Neural cell (in vitro differentiated cells): ENCODE data around the gene APOBEC3F.
"Not testable (repeated sequence)": the region's sequence is repeated elsewhere in the genome, so short reads cannot be mapped to it uniquely, and the experiment has no call there.

Experiments
- CTCF ChIP-seq: fragments of 450-650 bp; IDR thresholded peaks from 2 replicates; pipeline ENCODE4 v1.5.1; 2014; ENCODE audit warnings: antibody characterized with exemption, mild to moderate bottlenecking, moderate library complexity; ENCODE audit not compliant: poor library complexity, severe bottlenecking
- EP300 ChIP-seq: fragments of 450-650 bp; conservative IDR thresholded peaks from 2 replicates; pipeline ENCODE4 v1.6.1; 2014; ENCODE audit warnings: antibody characterized with exemption, mild to moderate bottlenecking, moderate library complexity; ENCODE audit not compliant: poor library complexity, severe bottlenecking
- EZH2 ChIP-seq: fragments of 200-600, 300-800 bp; shearing (Covaris generic), sonication (generic); IDR thresholded peaks from 2 replicates; pipeline ENCODE4 v1.6.1; 2014; ENCODE audit warnings: antibody characterized with exemption, low read length, borderline replicate concordance, mild to moderate bottlenecking; ENCODE audit not compliant: insufficient read depth, poor library complexity, severe bottlenecking
- MXI1 ChIP-seq: fragments of 450-650 bp; conservative IDR thresholded peaks from 2 replicates; pipeline ENCODE4 v1.6.1; 2014; ENCODE audit warnings: antibody characterized with exemption, mild to moderate bottlenecking; ENCODE audit not compliant: poor library complexity, severe bottlenecking
- POLR2AphosphoS5 ChIP-seq: IDR thresholded peaks from 2 replicates; pipeline ENCODE4 v1.6.1; 2012
- RAD21 ChIP-seq: fragments of 450-650 bp; conservative IDR thresholded peaks from 2 replicates; pipeline ENCODE4 v1.6.1; 2014; ENCODE audit warnings: antibody characterized with exemption, mild to moderate bottlenecking, moderate library complexity
- SMC3 ChIP-seq: fragments of 450-650 bp; conservative IDR thresholded peaks from 2 replicates; pipeline ENCODE4 v1.6.1; 2014; ENCODE audit warnings: antibody characterized with exemption, mild to moderate bottlenecking, moderate library complexity; ENCODE audit not compliant: poor library complexity
- TAF1 ChIP-seq: IDR thresholded peaks from 2 replicates; pipeline ENCODE4 v1.6.1; 2012; ENCODE audit warnings: low read depth
- TF ChIP-seq, protein P1 (sequence below): IDR thresholded peaks from 2 replicates; pipeline ENCODE4 v1.6.1; 2012; ENCODE audit warnings: borderline replicate concordance

DNA sequence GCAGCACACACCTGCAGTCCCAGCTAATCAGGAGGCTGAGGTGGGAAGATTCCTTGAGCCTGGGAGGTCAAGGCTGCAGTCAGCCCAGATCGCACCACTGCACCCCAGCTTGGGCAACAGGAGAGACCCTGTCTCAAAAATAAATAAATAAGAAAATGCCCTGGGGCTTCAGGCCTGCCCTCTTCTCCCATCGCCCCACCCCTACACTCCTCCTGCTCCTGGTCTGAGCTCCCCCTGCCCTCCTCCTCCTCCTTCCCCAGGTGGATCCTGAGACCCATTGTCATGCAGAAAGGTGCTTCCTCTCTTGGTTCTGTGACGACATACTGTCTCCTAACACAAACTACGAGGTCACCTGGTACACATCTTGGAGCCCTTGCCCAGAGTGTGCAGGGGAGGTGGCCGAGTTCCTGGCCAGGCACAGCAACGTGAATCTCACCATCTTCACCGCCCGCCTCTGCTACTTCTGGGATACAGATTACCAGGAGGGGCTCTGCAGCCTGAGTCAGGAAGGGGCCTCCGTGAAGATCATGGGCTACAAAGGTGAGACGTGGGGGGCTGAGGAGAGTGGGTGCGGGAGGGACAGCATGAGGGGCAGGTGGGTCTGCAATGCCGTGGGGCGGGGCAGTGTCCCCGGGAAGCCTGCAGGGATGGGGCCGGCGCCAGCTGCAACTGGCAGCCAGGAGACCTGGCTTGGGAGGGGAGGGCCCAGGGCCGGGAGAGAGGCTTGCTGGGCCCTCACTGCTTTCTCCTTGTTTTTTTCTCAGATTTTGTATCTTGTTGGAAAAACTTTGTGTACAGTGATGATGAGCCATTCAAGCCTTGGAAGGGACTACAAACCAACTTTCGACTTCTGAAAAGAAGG is 9.0 kb upstream of the APOBEC3F start:
- not testable (repeated sequence) for TF ChIP-seq SMC3, RAD21, CTCF, POLR2AphosphoS5, EP300, EZH2, TAF1, MXI1
- TF ChIP-seq, protein P1, sequence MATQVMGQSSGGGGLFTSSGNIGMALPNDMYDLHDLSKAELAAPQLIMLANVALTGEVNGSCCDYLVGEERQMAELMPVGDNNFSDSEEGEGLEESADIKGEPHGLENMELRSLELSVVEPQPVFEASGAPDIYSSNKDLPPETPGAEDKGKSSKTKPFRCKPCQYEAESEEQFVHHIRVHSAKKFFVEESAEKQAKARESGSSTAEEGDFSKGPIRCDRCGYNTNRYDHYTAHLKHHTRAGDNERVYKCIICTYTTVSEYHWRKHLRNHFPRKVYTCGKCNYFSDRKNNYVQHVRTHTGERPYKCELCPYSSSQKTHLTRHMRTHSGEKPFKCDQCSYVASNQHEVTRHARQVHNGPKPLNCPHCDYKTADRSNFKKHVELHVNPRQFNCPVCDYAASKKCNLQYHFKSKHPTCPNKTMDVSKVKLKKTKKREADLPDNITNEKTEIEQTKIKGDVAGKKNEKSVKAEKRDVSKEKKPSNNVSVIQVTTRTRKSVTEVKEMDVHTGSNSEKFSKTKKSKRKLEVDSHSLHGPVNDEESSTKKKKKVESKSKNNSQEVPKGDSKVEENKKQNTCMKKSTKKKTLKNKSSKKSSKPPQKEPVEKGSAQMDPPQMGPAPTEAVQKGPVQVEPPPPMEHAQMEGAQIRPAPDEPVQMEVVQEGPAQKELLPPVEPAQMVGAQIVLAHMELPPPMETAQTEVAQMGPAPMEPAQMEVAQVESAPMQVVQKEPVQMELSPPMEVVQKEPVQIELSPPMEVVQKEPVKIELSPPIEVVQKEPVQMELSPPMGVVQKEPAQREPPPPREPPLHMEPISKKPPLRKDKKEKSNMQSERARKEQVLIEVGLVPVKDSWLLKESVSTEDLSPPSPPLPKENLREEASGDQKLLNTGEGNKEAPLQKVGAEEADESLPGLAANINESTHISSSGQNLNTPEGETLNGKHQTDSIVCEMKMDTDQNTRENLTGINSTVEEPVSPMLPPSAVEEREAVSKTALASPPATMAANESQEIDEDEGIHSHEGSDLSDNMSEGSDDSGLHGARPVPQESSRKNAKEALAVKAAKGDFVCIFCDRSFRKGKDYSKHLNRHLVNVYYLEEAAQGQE, result not testable (repeated sequence)
